SU-DHL-6 (cell line): Measurements from ENCODE around the gene COL11A1.

Experiments
- CTCF ChIP-seq: fragments of 200-600 bp; sonication (generic); IDR thresholded peaks from one replicate; pipeline ENCODE4 v1.5.1; 2017; ENCODE audit warnings: antibody characterized with exemption, mild to moderate bottlenecking, low read length, moderate library complexity; ENCODE audit not compliant: insufficient read depth, poor library complexity, severe bottlenecking
- EZH2phosphoT487 ChIP-seq: fragments of 200-600 bp; sonication (generic), shearing (Covaris generic); conservative IDR thresholded peaks from 2 replicates; pipeline ENCODE4 v1.6.1; 2018; ENCODE audit warnings: mild to moderate bottlenecking, antibody characterized with exemption, low read length, moderate library complexity, mixed read lengths

GRCh38 chr1:103112546-103112945 is 4.2 kb upstream of the COL11A1 start:
- no peak for TF ChIP-seq CTCF
- no peak for TF ChIP-seq EZH2phosphoT487
